GM18502 (cell line): Measurements from ENCODE around the gene HNF4A.

Experiments used
- ATAC-seq: cut with Tn5 transposase; IDR thresholded peaks from one replicate; pipeline ENCODE4 v1.9.1; 2021; ENCODE audit warnings: mild to moderate bottlenecking; ENCODE audit not compliant: unreplicated experiment, poor library complexity

Gene HNF4A

DNA sequence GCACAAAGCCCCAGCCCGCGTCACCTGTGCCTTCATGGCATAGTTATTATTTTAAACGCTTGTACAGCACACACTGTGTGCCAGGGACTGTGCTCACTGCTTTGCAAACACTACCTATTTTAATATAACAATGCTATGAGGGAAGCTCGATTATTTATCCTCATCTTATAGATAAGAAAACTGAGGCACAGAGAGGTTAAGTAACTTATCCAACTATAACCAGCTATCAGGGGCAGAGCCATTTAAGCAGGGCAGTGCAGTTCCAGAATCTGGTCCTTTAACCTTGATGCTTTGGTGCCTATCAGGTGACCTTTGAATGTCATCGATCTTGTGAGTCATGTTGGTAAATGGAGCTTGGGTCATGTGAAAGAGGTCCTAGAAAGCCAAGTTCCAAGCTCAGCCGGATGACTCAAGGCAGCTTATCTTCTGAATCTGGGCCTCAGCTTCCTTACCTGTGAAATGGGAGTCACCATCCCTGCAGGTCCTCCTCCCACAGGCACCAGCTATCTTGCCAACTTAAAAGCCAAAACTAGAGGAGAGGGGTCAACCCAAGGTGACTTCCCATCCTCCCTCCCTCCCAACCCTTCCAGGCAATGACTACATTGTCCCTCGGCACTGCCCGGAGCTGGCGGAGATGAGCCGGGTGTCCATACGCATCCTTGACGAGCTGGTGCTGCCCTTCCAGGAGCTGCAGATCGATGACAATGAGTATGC is 63.8 kb downstream of the HNF4A start:
- no peak for ATAC-seq

DNA sequence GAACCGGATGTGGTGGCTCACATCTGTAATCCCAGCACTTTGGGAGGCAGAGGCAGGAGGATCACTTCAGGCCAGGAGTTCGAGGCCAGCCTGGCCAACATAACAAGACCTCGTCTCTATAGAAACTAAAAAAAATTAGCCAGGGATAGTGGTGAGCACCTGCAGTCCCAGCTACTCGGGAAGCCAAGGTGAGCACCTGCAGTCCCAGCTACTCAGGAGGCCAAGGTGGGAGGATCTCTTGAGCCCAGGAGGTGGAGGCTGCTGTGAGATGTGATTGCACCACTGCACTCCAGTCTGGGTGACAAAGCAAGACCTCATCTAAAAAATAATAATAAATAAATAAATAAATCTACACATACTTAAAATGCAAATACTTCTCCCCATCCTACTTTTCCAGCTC is 65.0 kb downstream of the HNF4A start:
- ATAC-seq, result no peak

DNA sequence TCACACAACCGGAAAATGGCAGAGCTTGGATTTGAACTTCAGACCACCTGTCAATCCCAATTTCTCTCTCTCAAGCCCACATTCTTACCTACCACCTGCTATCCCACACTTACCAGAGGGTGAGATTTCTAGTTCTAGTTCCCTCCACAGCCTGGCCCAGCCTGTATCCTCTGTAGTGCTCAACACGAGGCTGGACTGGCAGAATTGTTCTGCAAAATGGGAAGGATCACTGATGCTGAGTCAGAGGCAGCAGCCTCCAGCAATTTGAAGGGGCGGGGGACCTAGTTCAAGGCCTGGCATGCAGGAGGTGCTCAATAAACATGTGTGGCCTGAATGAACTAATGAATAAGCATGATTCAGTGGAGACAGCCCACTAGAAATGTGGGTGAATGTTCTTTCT is 66.6 kb downstream of the HNF4A start:
- ATAC-seq, result no peak

DNA sequence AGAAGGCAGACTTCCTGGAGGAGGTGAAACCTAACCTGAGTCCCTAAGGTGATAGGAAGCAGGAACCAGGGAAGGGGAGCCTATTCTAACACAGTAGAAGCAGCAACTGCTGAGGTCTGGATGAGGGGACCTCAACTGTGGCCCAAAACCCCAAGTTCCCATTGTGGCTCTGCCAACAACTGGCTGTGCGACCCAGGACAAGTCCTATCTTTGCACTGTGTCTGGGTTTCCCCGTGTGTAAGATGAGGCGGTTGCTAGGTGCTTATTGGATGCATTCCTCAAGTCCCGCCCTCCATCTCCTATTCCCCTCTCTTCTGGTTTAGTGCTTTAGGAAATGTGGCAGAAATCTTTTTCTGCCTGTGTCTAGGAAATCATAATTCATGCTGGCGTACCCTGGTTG is 68.0 kb downstream of the HNF4A start:
- no peak for ATAC-seq

DNA sequence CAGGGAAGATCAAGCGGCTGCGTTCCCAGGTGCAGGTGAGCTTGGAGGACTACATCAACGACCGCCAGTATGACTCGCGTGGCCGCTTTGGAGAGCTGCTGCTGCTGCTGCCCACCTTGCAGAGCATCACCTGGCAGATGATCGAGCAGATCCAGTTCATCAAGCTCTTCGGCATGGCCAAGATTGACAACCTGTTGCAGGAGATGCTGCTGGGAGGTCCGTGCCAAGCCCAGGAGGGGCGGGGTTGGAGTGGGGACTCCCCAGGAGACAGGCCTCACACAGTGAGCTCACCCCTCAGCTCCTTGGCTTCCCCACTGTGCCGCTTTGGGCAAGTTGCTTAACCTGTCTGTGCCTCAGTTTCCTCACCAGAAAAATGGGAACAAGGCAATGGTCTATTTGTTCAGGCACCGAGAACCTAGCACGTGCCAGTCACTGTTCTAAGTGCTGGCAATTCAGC is 68.6 kb downstream of the HNF4A start:
- no peak for ATAC-seq

GRCh38 chr20:44425923-44426322 is 70.4 kb downstream of the HNF4A start:
- no peak for ATAC-seq

DNA sequence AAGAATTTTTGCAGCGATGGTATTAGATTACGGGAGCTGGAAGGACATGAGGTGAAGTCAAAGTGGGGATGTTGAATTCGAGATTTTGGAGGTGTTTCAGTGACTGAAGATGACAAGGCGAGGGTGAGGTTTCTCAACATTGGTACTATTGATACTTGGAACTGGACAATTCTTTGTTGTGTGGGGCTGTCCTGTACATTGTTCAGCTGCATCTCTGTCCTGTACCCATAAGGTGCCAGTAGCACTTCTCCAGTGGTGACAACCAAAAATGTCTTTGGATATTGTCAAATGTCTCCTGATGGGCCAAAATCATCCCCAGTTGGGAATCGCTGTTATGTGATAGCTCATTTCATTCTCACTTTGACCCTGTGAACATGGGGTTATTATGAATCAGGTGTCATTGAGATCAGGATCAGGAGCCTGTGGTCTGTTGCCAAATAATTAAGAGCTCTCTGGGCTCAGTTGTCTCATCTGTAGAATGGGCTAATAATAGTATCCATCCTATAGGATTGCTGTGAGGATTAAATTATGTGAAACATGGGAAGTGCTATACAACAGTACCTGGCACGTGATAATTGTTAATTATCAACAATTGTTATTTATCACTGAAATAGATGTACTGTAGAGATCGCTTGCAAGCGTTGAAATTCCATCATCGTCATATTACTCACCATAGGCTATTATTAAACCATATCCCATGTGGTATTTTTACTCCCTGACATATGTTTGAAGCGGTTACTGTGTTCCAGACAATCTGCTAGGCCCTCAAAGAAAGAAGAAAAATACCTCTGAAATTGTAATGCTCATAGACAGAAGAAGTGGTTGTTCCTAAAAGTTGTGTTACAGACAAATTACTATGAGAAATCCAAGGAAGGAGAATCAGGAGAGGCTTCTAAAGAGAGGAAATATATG is 71.6 kb downstream of the HNF4A start:
- no peak for ATAC-seq

DNA sequence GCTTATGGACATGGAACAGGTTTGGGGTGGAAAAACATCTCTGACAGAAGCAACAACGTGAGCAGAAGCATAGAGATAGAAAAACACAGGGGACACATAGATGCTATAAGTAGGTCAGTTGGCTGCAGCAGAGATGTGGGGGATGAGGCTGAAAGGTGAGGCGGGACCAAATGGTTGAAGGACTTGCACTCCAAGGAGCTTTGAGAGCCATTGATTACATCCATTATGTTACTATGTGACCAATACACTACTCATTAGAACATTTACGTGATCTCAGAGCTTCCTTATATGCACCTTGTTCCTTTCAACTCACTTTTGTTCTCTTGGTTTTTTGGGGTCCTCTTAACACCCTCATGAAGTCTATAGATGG is 72.3 kb downstream of the HNF4A start:
- no peak for ATAC-seq

- ATAC-seq, result no peak
These were observed 72.9 kb downstream of the HNF4A start for GRCh38 chr20:44428174-44429016.

GRCh38 chr20:44429017-44429339 is 73.5 kb downstream of the HNF4A start:
- ATAC-seq, result no peak

DNA sequence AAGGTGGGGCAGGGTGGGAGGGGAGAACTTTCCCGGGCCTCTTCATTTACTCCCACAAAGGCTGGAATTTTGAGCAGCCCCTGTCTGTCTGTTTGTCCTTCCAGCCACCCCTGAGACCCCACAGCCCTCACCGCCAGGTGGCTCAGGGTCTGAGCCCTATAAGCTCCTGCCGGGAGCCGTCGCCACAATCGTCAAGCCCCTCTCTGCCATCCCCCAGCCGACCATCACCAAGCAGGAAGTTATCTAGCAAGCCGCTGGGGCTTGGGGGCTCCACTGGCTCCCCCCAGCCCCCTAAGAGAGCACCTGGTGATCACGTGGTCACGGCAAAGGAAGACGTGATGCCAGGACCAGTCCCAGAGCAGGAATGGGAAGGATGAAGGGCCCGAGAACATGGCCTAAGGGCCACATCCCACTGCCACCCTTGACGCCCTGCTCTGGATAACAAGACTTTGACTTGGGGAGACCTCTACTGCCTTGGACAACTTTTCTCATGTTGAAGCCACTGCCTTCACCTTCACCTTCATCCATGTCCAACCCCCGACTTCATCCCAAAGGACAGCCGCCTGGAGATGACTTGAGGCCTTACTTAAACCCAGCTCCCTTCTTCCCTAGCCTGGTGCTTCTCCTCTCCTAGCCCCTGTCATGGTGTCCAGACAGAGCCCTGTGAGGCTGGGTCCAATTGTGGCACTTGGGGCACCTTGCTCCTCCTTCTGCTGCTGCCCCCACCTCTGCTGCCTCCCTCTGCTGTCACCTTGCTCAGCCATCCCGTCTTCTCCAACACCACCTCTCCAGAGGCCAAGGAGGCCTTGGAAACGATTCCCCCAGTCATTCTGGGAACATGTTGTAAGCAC is 74.1 kb downstream of the HNF4A start:
- no peak for ATAC-seq

DNA sequence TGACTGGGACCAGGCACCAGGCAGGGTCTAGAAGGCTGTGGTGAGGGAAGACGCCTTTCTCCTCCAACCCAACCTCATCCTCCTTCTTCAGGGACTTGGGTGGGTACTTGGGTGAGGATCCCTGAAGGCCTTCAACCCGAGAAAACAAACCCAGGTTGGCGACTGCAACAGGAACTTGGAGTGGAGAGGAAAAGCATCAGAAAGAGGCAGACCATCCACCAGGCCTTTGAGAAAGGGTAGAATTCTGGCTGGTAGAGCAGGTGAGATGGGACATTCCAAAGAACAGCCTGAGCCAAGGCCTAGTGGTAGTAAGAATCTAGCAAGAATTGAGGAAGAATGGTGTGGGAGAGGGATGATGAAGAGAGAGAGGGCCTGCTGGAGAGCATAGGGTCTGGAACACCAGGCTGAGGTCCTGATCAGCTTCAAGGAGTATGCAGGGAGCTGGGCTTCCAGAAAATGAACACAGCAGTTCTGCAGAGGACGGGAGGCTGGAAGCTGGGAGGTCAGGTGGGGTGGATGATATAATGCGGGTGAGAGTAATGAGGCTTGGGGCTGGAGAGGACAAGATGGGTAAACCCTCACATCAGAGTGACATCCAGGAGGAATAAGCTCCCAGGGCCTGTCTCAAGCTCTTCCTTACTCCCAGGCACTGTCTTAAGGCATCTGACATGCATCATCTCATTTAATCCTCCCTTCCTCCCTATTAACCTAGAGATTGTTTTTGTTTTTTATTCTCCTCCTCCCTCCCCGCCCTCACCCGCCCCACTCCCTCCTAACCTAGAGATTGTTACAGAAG is 75.0 kb downstream of the HNF4A start:
- ATAC-seq, result no peak

- ATAC-seq, result no peak
These were observed 75.6 kb downstream of the HNF4A start for GRCh38 chr20:44431118-44431501.

DNA sequence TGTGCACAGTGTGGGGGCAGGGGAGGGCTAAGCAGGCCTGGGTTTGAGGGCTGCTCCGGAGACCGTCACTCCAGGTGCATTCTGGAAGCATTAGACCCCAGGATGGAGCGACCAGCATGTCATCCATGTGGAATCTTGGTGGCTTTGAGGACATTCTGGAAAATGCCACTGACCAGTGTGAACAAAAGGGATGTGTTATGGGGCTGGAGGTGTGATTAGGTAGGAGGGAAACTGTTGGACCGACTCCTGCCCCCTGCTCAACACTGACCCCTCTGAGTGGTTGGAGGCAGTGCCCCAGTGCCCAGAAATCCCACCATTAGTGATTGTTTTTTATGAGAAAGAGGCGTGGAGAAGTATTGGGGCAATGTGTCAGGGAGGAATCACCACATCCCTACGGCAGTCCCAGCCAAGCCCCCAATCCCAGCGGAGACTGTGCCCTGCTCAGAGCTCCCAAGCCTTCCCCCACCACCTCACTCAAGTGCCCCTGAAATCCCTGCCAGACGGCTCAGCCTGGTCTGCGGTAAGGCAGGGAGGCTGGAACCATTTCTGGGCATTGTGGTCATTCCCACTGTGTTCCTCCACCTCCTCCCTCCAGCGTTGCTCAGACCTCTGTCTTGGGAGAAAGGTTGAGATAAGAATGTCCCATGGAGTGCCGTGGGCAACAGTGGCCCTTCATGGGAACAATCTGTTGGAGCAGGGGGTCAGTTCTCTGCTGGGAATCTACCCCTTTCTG is 76.2 kb downstream of the HNF4A start:
- no peak for ATAC-seq

DNA sequence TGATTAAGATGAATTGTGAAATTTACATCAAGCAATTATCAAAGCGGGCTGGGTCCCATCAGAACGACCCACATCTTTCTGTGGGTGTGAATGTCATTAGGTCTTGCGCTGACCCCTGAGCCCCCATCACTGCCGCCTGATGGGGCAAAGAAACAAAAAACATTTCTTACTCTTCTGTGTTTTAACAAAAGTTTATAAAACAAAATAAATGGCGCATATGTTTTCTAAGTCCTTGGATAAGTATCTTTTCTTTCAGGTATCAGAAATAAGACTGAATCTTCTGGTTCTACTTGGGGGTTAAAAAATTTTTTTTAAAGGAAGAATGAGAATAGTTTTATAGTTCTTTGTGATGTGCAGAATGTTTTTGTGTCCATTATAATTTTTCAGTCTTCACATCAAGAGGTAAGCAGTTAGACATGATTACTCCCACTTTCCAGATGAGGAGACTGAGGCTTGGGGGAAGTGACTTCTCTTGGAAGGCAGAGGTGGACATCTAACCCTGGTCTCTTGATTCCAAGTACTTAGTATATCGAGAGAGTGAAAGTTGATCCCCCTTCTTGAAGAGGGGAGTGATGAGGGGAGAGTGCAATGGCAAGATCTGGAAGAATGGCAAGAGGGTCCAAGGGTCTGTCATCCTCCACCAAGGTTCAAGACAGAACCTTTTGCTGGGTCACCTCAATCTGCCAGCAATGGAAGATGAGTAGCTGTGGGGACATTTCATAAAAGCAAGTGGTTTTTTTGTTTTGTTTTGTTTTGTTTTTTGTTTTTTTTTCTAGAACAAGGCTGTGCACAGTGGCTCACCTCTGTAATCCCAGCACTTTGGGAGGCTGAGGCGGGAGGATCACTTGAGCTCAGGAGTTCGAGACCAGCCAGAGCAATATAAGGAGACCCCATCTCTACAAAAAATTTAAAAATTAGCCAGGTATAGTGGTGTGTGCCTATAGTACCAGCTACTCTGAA is 77.4 kb downstream of the HNF4A start:
- ATAC-seq, result no peak

GRCh38 chr20:44433751-44434538 is 78.4 kb downstream of the HNF4A start:
- ATAC-seq, result no peak
